KMS-11 (cell line): Measurements from ENCODE around the gene MIDN.

Source experiments
- H2AFZ ChIP-seq: fragments of 200-600 bp; sonication (generic); 2 replicates; pipeline ENCODE4 v1.6.1; 2016; ENCODE audit warnings: antibody characterized with exemption, mixed run types, low read depth
- H3K27ac ChIP-seq: fragments of 200-600 bp; sonication (generic); 2 replicates; pipeline ENCODE4 v1.6.1; 2016; ENCODE audit warnings: mild to moderate bottlenecking, mixed run types
- H3K27me3 ChIP-seq: fragments of 200-600 bp; sonication (generic); 2 replicates; pipeline ENCODE4 v1.6.1; 2017; ENCODE audit warnings: mild to moderate bottlenecking, low read depth, mixed run types, moderate library complexity; ENCODE audit not compliant: insufficient read depth
- H3K36me3 ChIP-seq: fragments of 200-600 bp; sonication (generic); 2 replicates; pipeline ENCODE4 v1.6.1; 2017; ENCODE audit warnings: mild to moderate bottlenecking, mixed run types; ENCODE audit not compliant: insufficient read depth
- H3K4me1 ChIP-seq: fragments of 200-600 bp; sonication (generic); 2 replicates; pipeline ENCODE4 v1.6.1; 2016; ENCODE audit warnings: mild to moderate bottlenecking, low read depth, mixed run types; ENCODE audit not compliant: poor library complexity, severe bottlenecking
- H3K4me2 ChIP-seq: fragments of 200-600 bp; sonication (generic); 2 replicates; pipeline ENCODE4 v1.7.0; 2016; ENCODE audit warnings: mild to moderate bottlenecking, mixed run types
- H3K4me3 ChIP-seq: fragments of 200-600 bp; sonication (generic); IDR thresholded peaks from 2 replicates; pipeline ENCODE4 v1.6.1; 2017; ENCODE audit warnings: low read depth, low read length, mixed read lengths; ENCODE audit not compliant: insufficient read depth
- H3K79me2 ChIP-seq: fragments of 200-600 bp; sonication (generic); 2 replicates; pipeline ENCODE4 v1.6.1; 2016; ENCODE audit warnings: low read depth, mixed run types; ENCODE audit not compliant: insufficient read depth
- H3K9ac ChIP-seq: fragments of 200-600 bp; sonication (generic); 2 replicates; pipeline ENCODE4 v1.6.1; 2016; ENCODE audit warnings: mild to moderate bottlenecking, mixed run types
- H4K20me1 ChIP-seq: fragments of 200-600 bp; sonication (generic); 2 replicates; pipeline ENCODE4 v1.6.1; 2016; ENCODE audit warnings: mild to moderate bottlenecking, mixed run types; ENCODE audit not compliant: insufficient read depth
- TF ChIP-seq, protein P1 (sequence below): fragments of 200-600 bp; sonication (generic); conservative IDR thresholded peaks from 2 replicates; pipeline ENCODE4 v1.6.1; 2017; ENCODE audit warnings: low read depth, mild to moderate bottlenecking, antibody characterized with exemption, low read length, moderate library complexity, mixed read lengths

MIDN gene

DNA sequence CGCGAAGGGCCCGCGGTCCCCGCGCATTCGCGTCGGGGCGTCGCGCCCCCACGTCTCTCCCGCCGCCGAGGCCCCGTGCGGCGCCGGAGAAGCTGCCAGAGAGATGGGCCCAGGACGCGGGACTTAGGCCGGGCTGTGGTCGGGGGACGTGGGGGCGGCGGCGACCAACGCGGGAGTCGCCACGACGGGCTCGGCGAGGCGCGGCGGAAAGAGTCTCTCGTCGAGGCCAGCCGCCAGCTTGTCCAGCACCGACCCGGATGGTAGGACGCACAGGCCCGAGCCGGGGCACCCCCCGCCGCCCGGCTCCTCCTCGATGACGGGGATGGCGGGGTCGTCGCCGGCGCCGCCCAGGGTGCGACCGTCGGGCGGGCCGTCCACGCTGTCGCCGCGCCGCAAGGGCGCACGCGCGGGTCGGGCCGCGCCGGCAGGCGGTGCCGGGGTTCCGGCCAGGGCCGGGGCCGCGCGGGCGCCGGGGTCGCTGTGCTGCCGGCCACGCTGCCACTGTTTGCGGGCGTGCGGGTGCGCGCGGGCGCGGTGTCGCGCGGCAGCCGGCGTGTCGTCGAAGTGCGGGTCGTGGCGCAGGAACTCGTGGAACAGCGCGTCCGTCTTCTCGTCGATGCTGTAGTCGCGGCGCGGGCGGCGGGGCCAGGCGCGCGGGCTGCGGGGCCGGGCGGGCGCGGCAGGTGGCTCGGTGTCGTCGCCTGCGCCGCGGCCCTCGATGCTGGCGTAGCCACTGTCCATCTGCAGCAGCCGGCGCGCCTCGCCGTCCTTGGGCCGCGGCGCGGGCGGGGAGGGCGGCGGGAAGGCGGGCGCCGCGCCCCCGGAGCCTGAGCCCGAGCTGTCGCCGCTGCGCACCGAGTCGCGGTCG lies 19.1 kb upstream of the MIDN start:
- Histone ChIP-seq H3K4me3 (no peak overlapping the region), H3K79me2 (no peaks in the 10 kb centered on the region), H3K27me3 (peaks cover 3% of the 10 kb centered on the region; the same call in 1 of the 2 replicates), H3K27ac (no peak overlapping the region), H2AFZ (no peak overlapping the region), H3K4me1 (no peaks in the 10 kb centered on the region), H3K36me3 (no peaks in the 10 kb centered on the region), H3K9ac (no peak overlapping the region), H4K20me1 (no peaks in the 10 kb centered on the region), H3K4me2 (no peak overlapping the region)
- TF ChIP-seq, protein P1, sequence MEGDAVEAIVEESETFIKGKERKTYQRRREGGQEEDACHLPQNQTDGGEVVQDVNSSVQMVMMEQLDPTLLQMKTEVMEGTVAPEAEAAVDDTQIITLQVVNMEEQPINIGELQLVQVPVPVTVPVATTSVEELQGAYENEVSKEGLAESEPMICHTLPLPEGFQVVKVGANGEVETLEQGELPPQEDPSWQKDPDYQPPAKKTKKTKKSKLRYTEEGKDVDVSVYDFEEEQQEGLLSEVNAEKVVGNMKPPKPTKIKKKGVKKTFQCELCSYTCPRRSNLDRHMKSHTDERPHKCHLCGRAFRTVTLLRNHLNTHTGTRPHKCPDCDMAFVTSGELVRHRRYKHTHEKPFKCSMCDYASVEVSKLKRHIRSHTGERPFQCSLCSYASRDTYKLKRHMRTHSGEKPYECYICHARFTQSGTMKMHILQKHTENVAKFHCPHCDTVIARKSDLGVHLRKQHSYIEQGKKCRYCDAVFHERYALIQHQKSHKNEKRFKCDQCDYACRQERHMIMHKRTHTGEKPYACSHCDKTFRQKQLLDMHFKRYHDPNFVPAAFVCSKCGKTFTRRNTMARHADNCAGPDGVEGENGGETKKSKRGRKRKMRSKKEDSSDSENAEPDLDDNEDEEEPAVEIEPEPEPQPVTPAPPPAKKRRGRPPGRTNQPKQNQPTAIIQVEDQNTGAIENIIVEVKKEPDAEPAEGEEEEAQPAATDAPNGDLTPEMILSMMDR = no peak

DNA sequence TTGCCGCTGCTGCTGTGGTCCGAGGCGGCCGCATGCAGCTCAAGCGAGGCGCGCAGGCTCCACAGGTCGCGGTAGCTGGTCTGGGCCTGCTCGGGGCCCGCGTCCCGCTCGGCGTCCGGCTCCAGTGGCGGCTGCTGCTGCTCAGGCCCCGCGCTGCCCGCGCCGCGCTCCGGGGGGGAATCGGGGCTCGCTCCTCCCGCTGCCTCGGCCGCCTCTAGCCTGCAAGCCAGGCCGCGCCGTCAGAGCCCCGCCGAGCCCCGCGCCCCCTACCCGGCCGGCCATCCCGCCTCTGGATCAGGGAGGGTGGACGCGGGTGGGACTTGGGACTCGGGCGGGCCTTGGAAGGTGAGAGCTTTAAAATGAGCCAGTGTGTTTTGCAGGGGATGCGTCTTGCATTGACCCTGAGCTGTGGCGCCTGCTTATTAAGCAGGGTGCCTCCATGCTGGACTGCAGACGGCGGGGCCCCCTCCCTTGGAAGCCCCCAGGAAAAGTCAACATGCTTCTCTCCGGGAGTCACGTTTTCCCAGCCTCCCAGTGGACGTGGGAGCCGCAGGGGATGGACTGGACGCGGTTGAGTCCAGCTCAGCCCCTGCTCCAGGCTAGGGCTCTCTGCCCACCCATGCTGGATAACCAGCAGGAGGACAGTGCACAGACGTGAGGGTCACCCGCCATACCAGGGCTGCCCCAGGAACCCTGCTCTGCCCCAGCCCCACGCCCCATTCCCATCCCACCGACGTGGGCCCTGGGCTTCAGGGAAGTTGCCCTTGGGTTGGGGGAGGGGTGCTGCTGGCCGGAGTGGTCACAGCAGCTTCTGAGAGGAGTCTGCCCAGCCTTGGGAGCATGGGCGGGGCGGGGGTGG lies 18.2 kb upstream of the MIDN start:
- H3K27me3 ChIP-seq = peaks cover 3% of the 10 kb centered on the region; the same call in 1 of the 2 replicates
- no peak overlapping the region for H2AFZ ChIP-seq
- no peak overlapping the region for H3K4me3 ChIP-seq
- no peak overlapping the region for H3K27ac ChIP-seq
- H3K36me3 ChIP-seq = no peaks in the 10 kb centered on the region
- H3K4me1 ChIP-seq = no peaks in the 10 kb centered on the region
- TF ChIP-seq, protein P1 = no peak
- no peaks in the 10 kb centered on the region for H4K20me1 ChIP-seq
- no peaks in the 10 kb centered on the region for H3K79me2 ChIP-seq
- no peak overlapping the region for H3K9ac ChIP-seq
- H3K4me2 ChIP-seq = no peak overlapping the region

DNA sequence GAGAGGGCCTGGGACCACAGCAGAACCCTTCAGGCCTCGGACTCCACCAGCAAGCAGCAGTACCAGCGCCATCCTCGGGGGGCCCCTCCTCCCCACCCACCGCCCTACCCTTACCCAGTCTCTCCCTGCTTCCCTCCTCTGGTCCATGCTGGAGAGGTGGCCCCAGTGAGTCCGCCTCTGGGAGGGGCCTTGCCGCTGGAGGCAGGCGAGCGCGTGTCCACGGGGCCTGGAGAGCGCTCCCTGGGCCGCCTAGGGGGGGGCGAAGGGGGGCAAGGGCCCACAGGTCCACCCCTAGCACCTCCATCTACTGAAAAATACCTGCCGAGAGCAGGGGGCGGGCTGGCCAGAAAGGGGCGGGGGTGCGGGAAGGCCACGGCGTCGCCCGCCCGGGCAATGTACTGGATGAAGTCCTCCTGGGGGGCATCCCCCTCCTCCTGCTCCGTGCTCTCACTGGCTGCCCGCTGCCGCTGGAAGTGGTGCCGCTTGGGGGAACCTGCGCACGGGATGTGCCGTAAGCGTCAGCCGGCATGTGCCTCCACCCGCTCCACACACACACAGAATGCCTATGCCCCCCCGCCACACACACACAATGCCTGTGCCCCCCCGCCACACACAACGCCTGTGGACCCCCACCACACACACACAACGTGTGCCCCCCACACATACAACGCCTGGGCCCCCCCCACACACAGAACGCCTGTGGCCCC lies 17.4 kb upstream of the MIDN start:
- TF ChIP-seq, protein P1 = no peak
- Histone ChIP-seq H3K27me3 (peaks cover 5% of the 10 kb centered on the region; the same call in 1 of the 2 replicates), H3K4me3 (no peak overlapping the region), H4K20me1 (no peaks in the 10 kb centered on the region), H3K79me2 (no peaks in the 10 kb centered on the region), H2AFZ (no peak overlapping the region), H3K4me2 (no peak overlapping the region), H3K27ac (no peak overlapping the region), H3K4me1 (no peaks in the 10 kb centered on the region), H3K36me3 (no peaks in the 10 kb centered on the region), H3K9ac (no peak overlapping the region)
